ENCODE data around the gene SAMD15.
"Not testable (repeated sequence)": the region's sequence is repeated elsewhere in the genome, so short reads cannot be mapped to it uniquely, and the experiment has no call there.

SAMD15 gene

GRCh38 chr14:77375973-77376770, 1.0 kb upstream of the SAMD15 start:
- no peak for DNase-seq

- no peak for DNase-seq
Measured at GRCh38 chr14:77377502-77377844, 294 bp downstream of the SAMD15 start.

GRCh38 chr14:77378701-77379100, 1.5 kb downstream of the SAMD15 start:
- DNase-seq: no peak

- DNase-seq: no peak
Measured at GRCh38 chr14:77390188-77390587, 13.0 kb downstream of the SAMD15 start.

- DNase-seq: no peak
Measured at GRCh38 chr14:77400216-77400615, 23.0 kb downstream of the SAMD15 start.

- no peak for DNase-seq
Measured at GRCh38 chr14:77403768-77404167, 26.6 kb downstream of the SAMD15 start.

GRCh38 chr14:77406086-77406485, 28.9 kb downstream of the SAMD15 start:
- DNase-seq: no peak

GRCh38 chr14:77406718-77407117, 29.5 kb downstream of the SAMD15 start:
- no peak for DNase-seq

- DNase-seq: no peak
Measured at GRCh38 chr14:77407158-77407557, 30.0 kb downstream of the SAMD15 start.

GRCh38 chr14:77409131-77409533, 32.0 kb downstream of the SAMD15 start:
- DNase-seq: no peak

GRCh38 chr14:77415403-77416030, 38.3 kb downstream of the SAMD15 start:
- DNase-seq: not testable (repeated sequence)

GRCh38 chr14:77416098-77416497, 38.9 kb downstream of the SAMD15 start:
- not testable (repeated sequence) for DNase-seq

GRCh38 chr14:77416836-77417235, 39.7 kb downstream of the SAMD15 start:
- no peak for DNase-seq

GRCh38 chr14:77421201-77421600, 44.0 kb downstream of the SAMD15 start:
- no peak for DNase-seq

- DNase-seq: no peak
Measured at GRCh38 chr14:77423423-77423822, 46.2 kb downstream of the SAMD15 start, which contains the start of gene NOXRED1. TSS of gene NOXRED1 (minus strand) at chr14:77423523. CDS start at chr14:77422889, 634 bp downstream.

- DNase-seq: no peak
Measured at GRCh38 chr14:77424862-77425261, 47.7 kb downstream of the SAMD15 start.

- no peak for DNase-seq
Measured at GRCh38 chr14:77426396-77426795, 49.2 kb downstream of the SAMD15 start.

- no peak for DNase-seq
Measured at GRCh38 chr14:77436042-77436441, 58.9 kb downstream of the SAMD15 start.

GRCh38 chr14:77438596-77438995, 61.4 kb downstream of the SAMD15 start:
- no peak for DNase-seq

- no peak for DNase-seq
Measured at GRCh38 chr14:77439861-77440260, 62.7 kb downstream of the SAMD15 start.
